Measurements from ENCODE around the gene CCDC71.

Gene CCDC71

GRCh38 chr3:49140080-49140479, 26.1 kb downstream of the CCDC71 start:
- no peak overlapping the region for H3K27ac ChIP-seq (ENCODE audit: low read depth, low read length)
- no peak overlapping the region for H3K4me2 ChIP-seq (ENCODE audit: low read length)
- H3K36me3 ChIP-seq (ENCODE audit: control insufficient read depth, low read length) = no peaks in the 10 kb centered on the region
- H3F3A ChIP-seq (ENCODE audit: control insufficient read depth, insufficient read depth) = no peaks in the 10 kb centered on the region
- H3K4me1 ChIP-seq (ENCODE audit: control insufficient read depth, low read length) = no peaks in the 10 kb centered on the region
- no peaks in the 10 kb centered on the region for H3K79me2 ChIP-seq (ENCODE audit: control insufficient read depth, low read length)
- TF ChIP-seq EZH2phosphoT487 (IDR thresholded peaks at IDR 0.05; ENCODE audit: borderline replicate concordance, low read length) = no peak
- TF ChIP-seq, protein P1, sequence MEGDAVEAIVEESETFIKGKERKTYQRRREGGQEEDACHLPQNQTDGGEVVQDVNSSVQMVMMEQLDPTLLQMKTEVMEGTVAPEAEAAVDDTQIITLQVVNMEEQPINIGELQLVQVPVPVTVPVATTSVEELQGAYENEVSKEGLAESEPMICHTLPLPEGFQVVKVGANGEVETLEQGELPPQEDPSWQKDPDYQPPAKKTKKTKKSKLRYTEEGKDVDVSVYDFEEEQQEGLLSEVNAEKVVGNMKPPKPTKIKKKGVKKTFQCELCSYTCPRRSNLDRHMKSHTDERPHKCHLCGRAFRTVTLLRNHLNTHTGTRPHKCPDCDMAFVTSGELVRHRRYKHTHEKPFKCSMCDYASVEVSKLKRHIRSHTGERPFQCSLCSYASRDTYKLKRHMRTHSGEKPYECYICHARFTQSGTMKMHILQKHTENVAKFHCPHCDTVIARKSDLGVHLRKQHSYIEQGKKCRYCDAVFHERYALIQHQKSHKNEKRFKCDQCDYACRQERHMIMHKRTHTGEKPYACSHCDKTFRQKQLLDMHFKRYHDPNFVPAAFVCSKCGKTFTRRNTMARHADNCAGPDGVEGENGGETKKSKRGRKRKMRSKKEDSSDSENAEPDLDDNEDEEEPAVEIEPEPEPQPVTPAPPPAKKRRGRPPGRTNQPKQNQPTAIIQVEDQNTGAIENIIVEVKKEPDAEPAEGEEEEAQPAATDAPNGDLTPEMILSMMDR (IDR thresholded peaks at IDR 0.05; ENCODE audit: low read depth, low read length, poor library complexity, severe bottlenecking) = no peak
- H3K9me3 ChIP-seq (ENCODE audit: control insufficient read depth, insufficient read depth, low read length) = peaks cover 5% of the 10 kb centered on the region; the same call in 1 of the 2 replicates
- H3K27me3 ChIP-seq (ENCODE audit: control insufficient read depth, low read length) = peaks cover 3% of the 10 kb centered on the region; the same call in 1 of the 2 replicates
- H4K20me1 ChIP-seq (ENCODE audit: control insufficient read depth, insufficient read depth, low read depth, low read length) = no peaks in the 10 kb centered on the region
- no peaks in the 10 kb centered on the region for H3K9me2 ChIP-seq (replicated peaks; ENCODE audit: control insufficient read depth, low read length)
- no peak overlapping the region for H3K4me3 ChIP-seq (ENCODE audit: low read length)

DNA sequence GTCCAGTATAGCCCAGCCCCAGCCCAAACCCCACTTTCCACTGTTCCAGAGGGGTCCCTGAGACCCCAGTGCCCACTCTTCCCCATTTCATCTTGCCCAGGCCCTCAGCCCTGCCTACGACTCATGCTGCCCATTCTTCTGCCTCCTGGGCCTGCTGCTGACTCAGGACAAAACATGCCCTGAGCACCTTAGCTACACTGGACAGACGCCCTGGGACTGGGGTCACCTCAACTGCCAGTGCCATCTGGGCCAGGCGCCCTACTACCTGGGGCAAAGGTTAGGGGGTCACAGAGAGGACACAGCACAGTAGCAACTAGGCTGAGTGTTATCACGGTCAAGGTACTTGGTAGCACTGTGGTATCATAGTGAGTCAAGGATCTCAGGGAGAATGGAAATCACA, 30.6 kb downstream of the CCDC71 start:
- no peaks in the 10 kb centered on the region for H4K20me1 ChIP-seq (ENCODE audit: control insufficient read depth, insufficient read depth, low read depth, low read length)
- no peaks in the 10 kb centered on the region for H3F3A ChIP-seq (ENCODE audit: control insufficient read depth, insufficient read depth)
- H3K4me2 ChIP-seq (ENCODE audit: low read length) = no peak overlapping the region
- no peaks in the 10 kb centered on the region for H3K9me2 ChIP-seq (replicated peaks; ENCODE audit: control insufficient read depth, low read length)
- no peak overlapping the region for H3K27ac ChIP-seq (ENCODE audit: low read depth, low read length)
- H3K79me2 ChIP-seq (ENCODE audit: control insufficient read depth, low read length) = no peaks in the 10 kb centered on the region
- H3K4me3 ChIP-seq (ENCODE audit: low read length) = no peak overlapping the region
- no peaks in the 10 kb centered on the region for H3K36me3 ChIP-seq (ENCODE audit: control insufficient read depth, low read length)
- H3K4me1 ChIP-seq (ENCODE audit: control insufficient read depth, low read length) = peaks cover 4% of the 10 kb centered on the region; the same call in 1 of the 2 replicates
- TF ChIP-seq, protein P1 (IDR thresholded peaks at IDR 0.05; ENCODE audit: low read depth, low read length, poor library complexity, severe bottlenecking) = no peak
- no peak for TF ChIP-seq EZH2phosphoT487 (IDR thresholded peaks at IDR 0.05; ENCODE audit: borderline replicate concordance, low read length)
- H3K9me3 ChIP-seq (ENCODE audit: control insufficient read depth, insufficient read depth, low read length) = no peaks in the 10 kb centered on the region
- peaks cover 3% of the 10 kb centered on the region; the same call in 1 of the 2 replicates for H3K27me3 ChIP-seq (ENCODE audit: control insufficient read depth, low read length)

DNA sequence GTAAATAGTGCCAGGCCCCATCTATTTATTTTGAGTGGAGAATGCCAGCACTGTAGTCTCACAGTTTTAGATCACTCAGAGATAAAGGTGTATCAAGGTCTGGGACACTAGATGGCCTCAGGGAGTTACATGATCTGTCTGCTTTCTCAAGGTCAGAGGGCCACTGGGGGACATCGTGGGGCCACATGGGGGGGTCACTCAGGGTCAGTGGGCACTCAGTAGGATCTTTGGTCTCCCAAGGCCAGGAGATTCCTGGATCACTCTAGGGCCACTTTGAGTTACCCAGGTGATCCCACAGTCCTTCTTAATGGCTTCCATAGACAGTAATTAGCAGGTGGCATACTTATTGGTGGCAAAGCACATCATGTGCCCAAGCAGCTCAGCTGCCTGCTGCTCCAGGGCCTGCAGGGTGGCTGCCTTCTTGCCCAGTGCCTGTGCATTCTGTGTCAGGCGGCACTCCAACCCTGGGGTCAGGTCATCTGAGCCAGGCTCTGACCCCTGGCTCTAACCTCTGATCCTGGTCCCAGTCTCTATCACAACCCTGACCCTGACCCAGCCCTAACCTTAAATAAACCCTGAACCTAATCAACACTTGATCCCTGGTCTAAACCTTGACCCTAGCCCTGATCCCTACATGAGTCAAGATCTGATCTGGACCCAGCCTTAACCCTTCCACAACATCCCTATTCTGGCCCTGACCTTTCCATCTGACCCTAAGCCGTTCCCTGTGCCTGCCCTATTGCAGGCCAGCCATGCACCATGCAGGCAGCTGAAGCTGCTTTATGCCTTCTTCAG, 31.5 kb downstream of the CCDC71 start:
- no peak for TF ChIP-seq EZH2phosphoT487 (IDR thresholded peaks at IDR 0.05; ENCODE audit: borderline replicate concordance, low read length)
- TF ChIP-seq, protein P1 (IDR thresholded peaks at IDR 0.05; ENCODE audit: low read depth, low read length, poor library complexity, severe bottlenecking) = no peak
- H3K4me3 ChIP-seq (ENCODE audit: low read length) = no peak overlapping the region
- peaks cover 4% of the 10 kb centered on the region; the same call in 1 of the 2 replicates for H3K4me1 ChIP-seq (ENCODE audit: control insufficient read depth, low read length)
- H3K27me3 ChIP-seq (ENCODE audit: control insufficient read depth, low read length) = peaks cover 3% of the 10 kb centered on the region; the same call in 1 of the 2 replicates
- no peaks in the 10 kb centered on the region for H3K36me3 ChIP-seq (ENCODE audit: control insufficient read depth, low read length)
- no peaks in the 10 kb centered on the region for H3K9me3 ChIP-seq (ENCODE audit: control insufficient read depth, insufficient read depth, low read length)
- H3K27ac ChIP-seq (ENCODE audit: low read depth, low read length) = no peak overlapping the region
- no peaks in the 10 kb centered on the region for H3F3A ChIP-seq (ENCODE audit: control insufficient read depth, insufficient read depth)
- no peaks in the 10 kb centered on the region for H4K20me1 ChIP-seq (ENCODE audit: control insufficient read depth, insufficient read depth, low read depth, low read length)
- H3K9me2 ChIP-seq (replicated peaks; ENCODE audit: control insufficient read depth, low read length) = no peaks in the 10 kb centered on the region
- H3K4me2 ChIP-seq (ENCODE audit: low read length) = no peak overlapping the region
- no peaks in the 10 kb centered on the region for H3K79me2 ChIP-seq (ENCODE audit: control insufficient read depth, low read length)
